ENCODE data around the gene CELSR3. TPM values are rescaled to one million over a fixed set of nuclear protein-coding genes. Genes with fewer than 3 reads are reported as not detected.

CELSR3 gene, protein sequence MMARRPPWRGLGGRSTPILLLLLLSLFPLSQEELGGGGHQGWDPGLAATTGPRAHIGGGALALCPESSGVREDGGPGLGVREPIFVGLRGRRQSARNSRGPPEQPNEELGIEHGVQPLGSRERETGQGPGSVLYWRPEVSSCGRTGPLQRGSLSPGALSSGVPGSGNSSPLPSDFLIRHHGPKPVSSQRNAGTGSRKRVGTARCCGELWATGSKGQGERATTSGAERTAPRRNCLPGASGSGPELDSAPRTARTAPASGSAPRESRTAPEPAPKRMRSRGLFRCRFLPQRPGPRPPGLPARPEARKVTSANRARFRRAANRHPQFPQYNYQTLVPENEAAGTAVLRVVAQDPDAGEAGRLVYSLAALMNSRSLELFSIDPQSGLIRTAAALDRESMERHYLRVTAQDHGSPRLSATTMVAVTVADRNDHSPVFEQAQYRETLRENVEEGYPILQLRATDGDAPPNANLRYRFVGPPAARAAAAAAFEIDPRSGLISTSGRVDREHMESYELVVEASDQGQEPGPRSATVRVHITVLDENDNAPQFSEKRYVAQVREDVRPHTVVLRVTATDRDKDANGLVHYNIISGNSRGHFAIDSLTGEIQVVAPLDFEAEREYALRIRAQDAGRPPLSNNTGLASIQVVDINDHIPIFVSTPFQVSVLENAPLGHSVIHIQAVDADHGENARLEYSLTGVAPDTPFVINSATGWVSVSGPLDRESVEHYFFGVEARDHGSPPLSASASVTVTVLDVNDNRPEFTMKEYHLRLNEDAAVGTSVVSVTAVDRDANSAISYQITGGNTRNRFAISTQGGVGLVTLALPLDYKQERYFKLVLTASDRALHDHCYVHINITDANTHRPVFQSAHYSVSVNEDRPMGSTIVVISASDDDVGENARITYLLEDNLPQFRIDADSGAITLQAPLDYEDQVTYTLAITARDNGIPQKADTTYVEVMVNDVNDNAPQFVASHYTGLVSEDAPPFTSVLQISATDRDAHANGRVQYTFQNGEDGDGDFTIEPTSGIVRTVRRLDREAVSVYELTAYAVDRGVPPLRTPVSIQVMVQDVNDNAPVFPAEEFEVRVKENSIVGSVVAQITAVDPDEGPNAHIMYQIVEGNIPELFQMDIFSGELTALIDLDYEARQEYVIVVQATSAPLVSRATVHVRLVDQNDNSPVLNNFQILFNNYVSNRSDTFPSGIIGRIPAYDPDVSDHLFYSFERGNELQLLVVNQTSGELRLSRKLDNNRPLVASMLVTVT (N-terminal part only)
- total RNA-seq: under 1 TPM; 0.65 to 0.67 TPM
- long read RNA-seq, donor 1: 0 reads
- long read RNA-seq, donor 2, partial matches to known transcripts: 1 of 1 reads
- long read RNA-seq, donor 2, other reads (novel, unspliced or antisense): 0 of 1 reads

DNA sequence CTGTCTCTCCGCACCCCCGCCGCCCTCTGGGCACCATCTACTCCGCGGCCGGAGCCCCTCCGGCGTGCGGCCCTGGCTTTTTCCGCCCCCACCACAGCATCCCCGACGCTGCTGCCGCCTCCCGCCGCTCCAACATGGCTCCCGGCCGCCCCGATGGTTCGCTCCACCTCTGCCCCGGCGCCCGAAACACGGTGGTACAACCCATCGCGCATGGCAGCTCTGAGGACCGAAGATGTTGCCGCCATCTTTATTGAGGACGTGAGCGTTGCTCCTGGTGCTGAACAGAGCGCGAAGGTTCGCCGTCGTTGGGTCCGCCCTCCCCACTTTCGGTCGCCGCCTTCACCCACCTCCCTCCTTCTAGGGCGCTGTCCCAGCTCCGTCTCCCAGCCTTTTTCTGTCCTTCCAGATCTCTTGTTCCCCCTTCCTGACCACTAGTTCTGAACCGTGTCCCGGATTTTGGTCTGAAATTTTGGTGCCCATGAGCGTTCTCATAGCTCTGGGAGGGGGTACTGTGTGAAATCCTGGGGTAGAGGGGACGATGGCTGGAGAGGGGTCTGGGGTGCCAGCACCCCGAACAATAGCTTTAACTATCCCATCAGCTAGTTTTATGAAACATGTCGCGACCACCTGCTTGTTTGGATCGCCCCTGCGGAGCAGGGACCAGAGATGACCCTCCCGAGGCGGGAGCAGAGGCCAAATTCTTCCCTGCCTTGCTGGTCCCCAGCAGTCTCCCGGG lies at the start of gene CELSR3:
Gene CELSR3, minus strand, starts transcription at position 134 of the 736 bp plus-strand sequence. CDS start 252 bp downstream, outside the sequence.
- intact Hi-C loops (cut with DNase I): no loop called here
- DNase-seq (ENCODE audit: low spot score): peak; percentile 94

DNA sequence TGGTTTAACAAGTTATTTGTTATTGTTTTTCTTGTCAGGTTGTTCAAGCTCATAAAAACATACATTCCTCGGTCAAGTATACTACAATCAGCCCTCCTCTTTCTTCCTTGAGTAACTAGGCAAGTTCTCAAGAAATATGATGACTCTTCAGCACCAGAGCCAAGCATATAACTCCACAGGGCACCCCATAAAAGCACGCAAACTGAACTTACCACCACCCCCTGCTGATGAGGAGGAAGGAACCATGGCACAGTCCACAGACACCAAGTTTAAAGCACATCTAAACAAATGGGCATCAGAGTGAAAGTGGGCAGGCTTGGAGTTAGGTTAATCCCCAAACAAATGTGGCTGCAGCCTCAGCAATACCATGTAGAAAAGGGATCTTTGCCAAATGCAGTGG lies 49.0 kb upstream of the CELSR3 start:
- DNase-seq (ENCODE audit: low spot score): peak; percentile 17
- intact Hi-C loops (cut with DNase I): no loop called here

DNA sequence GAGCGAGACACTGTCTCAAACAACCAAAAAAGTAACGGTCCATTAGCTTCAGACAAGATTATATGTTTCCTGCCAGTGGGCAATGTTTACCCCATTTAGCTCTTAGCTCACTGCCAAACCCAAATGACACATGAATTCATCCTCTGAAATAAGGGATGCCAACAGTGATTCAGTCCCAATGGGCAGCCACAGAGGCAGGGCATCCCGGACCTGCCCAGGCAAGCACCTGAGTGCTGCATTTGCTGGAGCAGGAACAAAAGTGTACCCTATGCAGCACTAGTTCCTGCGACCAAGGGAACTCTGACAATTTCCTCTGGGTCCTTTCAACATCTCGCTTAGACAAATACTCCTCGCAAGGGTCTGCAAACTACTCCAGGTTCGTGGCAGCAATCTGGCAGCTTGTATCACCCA lies 46.4 kb upstream of the CELSR3 start:
- intact Hi-C loops (cut with DNase I): no loop called here
- peak; percentile 32 for DNase-seq (ENCODE audit: low spot score)

DNA sequence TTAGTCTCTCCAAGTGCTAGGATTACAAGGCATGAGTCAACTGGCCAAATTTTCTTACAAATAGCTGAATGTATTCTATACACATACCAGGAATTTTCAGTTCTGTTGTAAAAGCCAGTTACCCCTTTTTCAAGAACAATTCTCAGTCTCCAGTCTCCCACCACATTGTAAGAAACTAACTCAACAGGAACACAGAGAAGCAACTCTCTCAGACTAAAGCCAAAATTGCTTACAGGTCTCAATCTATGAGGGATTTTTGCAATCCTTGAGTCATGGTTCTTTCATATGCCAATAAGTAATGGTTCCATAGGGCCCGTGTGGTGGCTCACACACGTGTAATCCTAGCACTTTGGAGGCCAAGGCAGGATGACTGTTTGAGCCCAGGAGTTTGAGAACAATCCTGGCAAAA lies 45.8 kb upstream of the CELSR3 start:
- intact Hi-C loops (cut with DNase I): no loop called here
- peak; percentile 69 for DNase-seq (ENCODE audit: low spot score)

DNA sequence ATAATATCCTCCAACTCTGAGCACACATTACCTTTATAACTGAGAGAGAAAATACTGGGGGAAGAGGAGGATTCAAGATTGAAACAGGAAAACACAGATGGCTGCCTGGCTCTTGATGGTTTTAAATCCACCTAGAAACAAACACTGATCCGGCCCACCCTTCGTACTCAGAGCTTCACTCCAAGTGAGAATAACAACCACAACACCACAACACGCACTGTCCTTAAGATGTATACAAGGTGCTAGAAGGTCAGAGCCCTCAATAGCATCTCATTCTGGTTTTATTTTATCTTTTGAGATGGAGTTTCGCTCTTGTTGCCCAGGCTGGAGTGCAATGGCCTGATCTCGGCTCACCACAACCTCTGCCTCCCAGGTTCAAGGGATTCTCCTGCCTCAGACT lies 44.5 kb upstream of the CELSR3 start:
- intact Hi-C loops (cut with DNase I): no loop called here
- DNase-seq (ENCODE audit: low spot score): peak; percentile 5

DNA sequence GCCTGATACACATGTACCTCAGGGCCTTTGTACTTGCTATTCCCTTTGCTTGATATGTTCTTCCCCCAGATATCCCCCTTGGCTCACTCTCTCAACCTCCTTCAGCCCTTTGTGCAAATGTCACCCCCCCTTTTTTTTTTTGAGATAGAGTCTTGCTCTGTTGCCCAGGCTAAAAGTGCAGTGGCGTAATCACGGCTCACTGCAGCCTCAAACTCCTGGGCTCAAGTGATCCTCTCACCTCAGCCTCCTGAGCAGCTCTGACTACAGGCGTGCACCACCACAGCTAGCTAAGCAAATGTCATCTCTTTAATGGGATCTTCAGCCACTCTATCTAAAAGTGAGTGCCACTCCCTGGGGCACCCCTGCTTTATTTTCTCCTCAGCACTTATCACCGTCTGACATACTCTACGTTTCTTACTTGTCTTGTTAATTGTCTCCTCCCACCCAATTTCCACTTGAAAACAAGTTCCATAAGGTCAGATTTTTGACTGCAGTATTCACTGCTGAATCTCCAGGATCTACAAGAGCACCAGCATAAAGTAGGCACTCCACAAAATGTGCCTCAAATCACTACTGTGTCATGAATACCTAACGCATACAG lies 39.7 kb upstream of the CELSR3 start:
- DNase-seq (ENCODE audit: low spot score): peak; percentile 5
- intact Hi-C loops (cut with DNase I): no loop called here

DNA sequence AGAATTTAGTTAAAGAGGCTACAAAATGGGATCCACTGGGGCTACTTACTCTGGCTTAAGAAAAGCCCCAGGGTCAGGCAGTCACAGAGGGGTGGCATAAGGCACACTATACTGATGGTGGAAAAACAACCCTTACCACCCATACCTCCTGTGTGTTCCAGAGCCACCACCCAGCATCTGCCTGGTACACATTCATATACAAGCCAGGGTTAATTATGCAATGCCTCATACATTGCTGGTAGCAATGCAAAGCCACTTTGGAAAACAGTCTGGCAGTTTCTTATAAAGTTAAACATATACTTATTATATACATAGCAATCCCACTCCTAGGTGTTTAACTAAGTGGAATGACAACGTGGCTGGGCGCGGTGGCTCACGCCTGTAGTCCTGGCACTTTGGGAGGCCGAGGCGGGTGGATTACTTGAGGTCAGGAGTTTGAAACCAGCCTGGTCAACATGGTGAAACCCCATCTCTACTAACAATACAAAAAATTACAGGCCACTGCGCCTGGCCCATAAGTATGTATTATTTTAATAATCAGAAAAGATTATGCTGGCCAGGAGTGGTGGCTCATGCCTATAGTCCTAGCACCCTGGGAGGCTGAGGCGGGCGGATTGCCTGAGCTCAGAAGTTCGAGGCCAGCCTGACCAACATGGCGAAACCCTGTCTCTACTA lies 38.2 kb upstream of the CELSR3 start:
- intact Hi-C loops (cut with DNase I): no loop called here
- DNase-seq (ENCODE audit: low spot score): peak; percentile 58

DNA sequence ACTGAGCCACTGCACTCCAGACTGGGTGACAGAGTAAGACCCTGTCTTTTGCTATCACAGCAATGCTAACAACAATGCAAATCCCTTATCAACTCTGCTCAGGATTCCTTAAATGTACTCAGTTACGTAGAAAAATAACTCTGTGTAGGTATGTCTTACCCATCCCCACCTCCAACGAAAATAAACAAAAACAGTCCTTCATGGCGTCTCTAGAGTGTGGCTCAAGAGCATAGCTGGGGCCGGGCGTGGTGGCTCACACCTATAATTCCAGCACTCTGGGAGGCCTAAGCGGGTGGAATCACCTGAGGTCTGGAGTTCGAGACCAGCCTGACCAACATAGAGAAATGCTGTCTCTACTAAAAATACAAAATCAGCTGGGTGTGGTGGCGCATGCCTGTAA lies 36.2 kb upstream of the CELSR3 start:
- intact Hi-C loops (cut with DNase I): no loop called here
- peak; percentile 53 for DNase-seq (ENCODE audit: low spot score)

DNA sequence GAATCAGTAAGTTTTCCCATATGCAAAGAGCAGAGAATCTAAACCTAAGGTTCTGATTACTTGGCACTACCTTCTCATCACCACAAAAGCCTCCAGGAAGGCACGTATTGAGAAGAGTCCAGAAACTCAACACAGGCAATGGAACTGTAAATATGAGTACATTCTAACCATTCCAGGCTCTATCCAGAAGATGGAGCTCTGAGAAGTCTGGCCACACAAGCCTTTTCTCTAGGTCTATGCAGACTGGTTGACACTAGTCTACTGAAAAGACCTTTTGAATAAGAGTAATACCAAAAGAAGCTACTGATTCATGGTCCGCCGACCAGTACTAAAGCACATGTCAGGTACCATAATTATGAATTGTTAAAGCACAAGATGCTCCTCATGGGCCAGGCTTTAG lies 35.3 kb upstream of the CELSR3 start:
- intact Hi-C loops (cut with DNase I): no loop called here
- DNase-seq (ENCODE audit: low spot score): peak; percentile 1

DNA sequence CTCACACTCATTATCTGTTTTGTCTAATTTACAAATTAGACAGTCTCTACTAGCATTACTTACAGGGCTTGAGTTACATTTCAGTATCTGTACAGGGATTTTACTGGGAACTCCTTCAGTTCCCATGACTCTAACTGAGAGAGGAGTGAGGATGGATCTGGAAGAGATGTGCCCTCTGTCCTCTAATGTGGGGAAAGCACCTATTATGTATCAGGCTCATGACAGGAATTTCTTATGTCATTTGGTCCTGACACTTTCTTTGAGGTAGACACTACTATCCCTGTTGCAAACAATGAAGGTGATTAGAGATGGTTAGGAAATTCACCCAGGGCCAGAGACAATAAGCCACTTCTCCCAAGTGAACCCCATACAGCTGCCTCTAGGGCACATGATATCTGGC lies 33.9 kb upstream of the CELSR3 start:
- no peak for DNase-seq (ENCODE audit: low spot score)
- intact Hi-C loops (cut with DNase I): no loop called here

DNA sequence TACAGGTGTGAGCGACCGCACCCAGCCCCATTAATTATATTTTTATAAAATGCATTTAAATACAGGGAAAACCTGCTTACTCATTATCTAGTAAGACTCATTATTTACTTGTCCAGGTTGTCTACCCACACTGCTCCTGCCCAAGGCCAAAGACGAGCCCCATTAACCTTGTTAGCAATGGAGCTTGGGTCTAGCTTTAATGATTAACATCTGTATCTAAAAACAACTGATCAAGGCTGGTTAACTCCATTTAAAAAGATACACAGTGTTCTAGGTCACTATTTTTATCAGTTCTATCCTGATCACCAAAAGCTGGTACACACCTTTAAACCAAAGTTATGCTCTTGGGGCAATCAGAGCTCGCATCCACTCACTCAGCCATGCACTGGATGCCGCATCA lies 33.5 kb upstream of the CELSR3 start:
- intact Hi-C loops (cut with DNase I): no loop called here
- peak; percentile 9 for DNase-seq (ENCODE audit: low spot score)

DNA sequence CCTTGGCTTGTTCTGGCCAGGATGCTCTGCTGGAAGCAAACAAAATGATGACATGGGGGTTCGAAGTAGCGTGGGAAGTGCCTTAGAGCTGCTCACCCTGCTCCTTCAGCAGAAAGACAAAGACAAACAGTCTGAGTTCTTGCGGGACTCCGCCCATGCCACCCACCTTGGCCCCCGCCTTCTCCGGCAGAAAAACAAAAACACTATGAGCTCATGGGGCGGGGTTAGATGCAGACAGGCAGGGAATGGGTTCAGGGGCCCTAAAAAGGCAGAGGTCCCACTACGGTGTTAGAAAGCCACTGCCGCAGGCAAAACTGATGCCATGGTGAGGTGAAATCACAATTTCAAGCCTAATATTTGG lies 32.7 kb upstream of the CELSR3 start:
- DNase-seq (ENCODE audit: low spot score): peak; percentile 85

DNA sequence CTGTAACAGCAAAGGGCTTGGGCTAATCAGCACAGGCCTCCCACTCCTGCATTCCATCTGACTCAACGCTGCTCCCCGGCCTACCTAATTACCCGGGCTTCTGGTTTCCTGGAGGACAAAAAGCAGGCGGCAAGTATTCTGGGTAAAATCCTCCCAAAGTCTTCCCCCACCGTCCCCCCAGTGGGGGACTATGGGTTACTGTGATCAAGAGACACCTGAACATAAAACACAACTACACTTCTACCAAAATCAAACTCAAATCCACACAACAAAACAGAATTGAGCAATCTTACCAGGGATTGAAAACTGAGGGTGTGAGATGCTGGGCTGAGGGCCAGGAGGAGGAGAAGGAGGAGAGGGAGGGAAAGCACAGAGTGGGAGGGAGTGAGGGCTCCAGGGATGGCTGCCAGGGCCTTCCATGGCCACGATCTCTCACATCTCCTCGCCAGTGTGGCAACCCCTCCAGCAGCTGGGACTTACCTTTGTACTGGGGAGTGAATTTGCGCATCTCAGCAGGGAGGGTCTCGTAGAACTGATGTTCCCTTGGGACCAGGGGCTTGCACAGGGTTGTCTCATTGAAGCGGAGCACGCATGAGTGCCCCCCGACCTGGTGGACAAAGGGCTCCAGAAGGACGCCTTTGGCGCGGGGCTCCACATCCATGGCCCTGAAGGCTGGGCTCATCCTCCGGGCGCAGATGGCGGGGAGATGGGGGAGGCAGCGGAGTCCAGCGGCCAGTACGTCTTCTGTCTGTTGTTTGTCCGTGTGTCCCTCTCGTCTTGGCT lies 32.1 kb upstream of the CELSR3 start:
- intact Hi-C loops (cut with DNase I): no loop called here
- peak; percentile 93 for DNase-seq (ENCODE audit: low spot score)

More for the DNA sequence above, 32.7 kb upstream of the CELSR3 start:
- intact Hi-C loops (cut with DNase I): no loop called here

DNA sequence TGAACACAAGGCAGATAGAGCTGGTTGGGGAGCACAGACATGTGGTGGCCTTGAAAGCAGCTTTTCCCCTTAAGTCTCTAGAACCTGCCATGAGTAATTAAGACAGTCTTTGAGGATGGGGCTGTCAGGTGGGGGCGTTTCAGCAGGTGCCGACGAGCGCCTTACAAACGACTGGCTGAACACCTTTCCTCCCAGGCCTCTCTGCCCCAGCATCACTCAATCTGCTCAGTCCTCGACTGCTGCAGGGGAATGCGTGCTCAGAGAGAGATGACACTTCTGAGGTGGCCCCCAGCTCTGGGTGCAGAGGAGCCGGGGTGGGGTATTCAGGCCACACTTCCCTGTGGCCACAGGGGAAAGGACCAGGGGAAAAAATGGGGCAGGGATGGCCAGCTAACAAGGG lies 31.1 kb upstream of the CELSR3 start:
- intact Hi-C loops (cut with DNase I): no loop called here
- peak; percentile 37 for DNase-seq (ENCODE audit: low spot score)

DNA sequence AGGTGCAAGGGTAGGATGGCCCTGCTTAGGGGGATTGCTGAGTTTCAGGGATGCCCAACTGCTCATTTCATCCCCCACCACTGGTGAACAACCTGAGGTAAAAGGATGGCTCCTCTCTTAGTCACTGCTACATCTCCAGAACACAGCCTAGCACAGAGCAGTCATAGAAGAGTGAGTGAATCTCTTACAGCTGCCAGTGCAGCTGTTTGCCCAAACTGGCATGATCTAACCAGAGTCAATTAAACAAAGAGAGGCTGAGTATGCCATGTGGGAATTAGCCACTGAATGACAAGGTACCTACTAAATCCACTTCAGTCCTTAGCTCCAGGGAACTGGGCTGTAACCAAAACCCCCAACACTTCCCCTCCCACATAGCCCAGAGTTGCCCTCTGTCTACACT lies 29.9 kb upstream of the CELSR3 start:
- DNase-seq (ENCODE audit: low spot score): peak; percentile 5
- intact Hi-C loops (cut with DNase I): no loop called here

DNA sequence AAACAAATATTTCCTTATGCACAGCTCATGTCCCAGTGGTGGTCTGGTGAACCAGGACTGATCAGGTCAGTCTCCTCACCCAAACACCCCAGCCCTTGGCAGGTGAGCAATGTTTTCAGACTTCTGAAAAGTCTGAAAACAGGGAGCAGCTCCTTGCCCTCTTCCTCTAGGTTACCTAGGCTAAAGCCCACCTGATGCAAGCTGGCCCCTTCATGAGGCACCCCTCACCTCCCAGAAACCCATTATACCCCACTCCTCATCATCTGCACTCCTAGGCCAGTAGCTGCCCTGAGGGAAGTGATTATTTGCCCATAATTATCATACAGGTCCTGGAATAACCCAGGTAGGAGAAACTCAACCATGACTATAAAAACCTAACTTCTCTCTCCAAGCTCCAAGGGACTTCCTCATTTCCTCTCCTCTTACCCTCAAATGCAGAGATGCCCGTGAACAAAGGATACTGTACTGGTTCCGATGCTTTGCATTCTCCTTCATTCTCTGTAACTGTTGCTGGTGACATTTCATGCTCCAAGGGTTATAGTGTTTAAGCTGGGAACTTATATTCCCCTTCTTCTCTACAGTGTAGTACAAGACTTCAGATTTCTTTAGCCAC lies 28.3 kb upstream of the CELSR3 start:
- intact Hi-C loops (cut with DNase I): no loop called here
- peak; percentile 11 for DNase-seq (ENCODE audit: low spot score)

DNA sequence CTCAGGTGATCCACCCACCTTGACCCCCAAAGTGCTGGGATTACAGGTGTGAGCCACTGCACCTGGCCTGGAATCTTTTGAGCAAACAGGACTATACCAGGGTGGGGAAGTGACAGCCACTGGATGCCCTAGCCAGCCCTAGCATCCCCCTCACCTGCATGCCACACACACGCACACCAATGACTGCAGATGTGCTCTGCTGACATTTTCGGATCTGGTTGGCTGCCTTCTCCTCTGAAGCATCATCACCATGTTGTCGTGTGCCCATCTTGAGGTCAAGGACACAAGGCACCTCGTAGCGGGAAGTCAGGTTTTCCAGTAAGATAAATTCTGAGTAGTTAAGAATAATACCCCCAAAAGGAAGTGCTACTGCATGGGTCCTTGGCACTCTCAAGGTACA lies 26.7 kb upstream of the CELSR3 start:
- peak; percentile 30 for DNase-seq (ENCODE audit: low spot score)
- intact Hi-C loops (cut with DNase I): loop anchor here in 1 of 2 donors (10.0 kb wide), 1 partner anchor 225 kb away; a partner anchor contains a TSS

Measured in posterior vena cava (tissue), 2 donors.